ENCODE measurements around the gene SIRT3. TPM values are rescaled to one million over a fixed set of nuclear protein-coding genes. Genes with fewer than 3 reads are reported as not detected.
A peak's percentile ranks its signal among the peaks of the same experiment; 100 is the strongest.

The SIRT3 gene
- total RNA-seq, 1 donor from 2014 or later = 22.4 TPM

GRCh38 chr11:212150-213100 is 23.7 kb downstream of the SIRT3 start:
- Mint-ChIP-seq H3K27ac (no peak overlapping the region), H3K27me3 (ENCODE audit: insufficient read depth, low read depth) (peaks cover 2% of the 10 kb centered on the region), H3K36me3 (peaks cover 19% of the 10 kb centered on the region), H3K4me1 (peaks cover 13% of the 10 kb centered on the region), H3K9me3 (no peaks in the 10 kb centered on the region), H3K4me3 (peak overlapping the region; percentile 55)
- Histone ChIP-seq H3K4me2 (no peak overlapping the region), H3K27ac (no peak overlapping the region), H3K27me3 (no peaks in the 10 kb centered on the region), H3K4me1 (peaks cover 6% of the 10 kb centered on the region), H2AFZ (replicated peaks) (no peak overlapping the region), H3K9ac (no peak overlapping the region), H3K36me3 (no peaks in the 10 kb centered on the region), H3K9me3 (ENCODE audit: low read depth) (no peaks in the 10 kb centered on the region), H3F3A (ENCODE audit: low read depth) (peaks cover 21% of the 10 kb centered on the region), H3K4me3 (no peak overlapping the region), H3K79me2 (ENCODE audit: low read depth) (peaks cover 28% of the 10 kb centered on the region), H4K20me1 (ENCODE audit: low read depth) (peaks cover 7% of the 10 kb centered on the region)
- TF ChIP-seq EZH2 (IDR thresholded peaks at IDR 0.05) (no peak), CTCF (IDR thresholded peaks at IDR 0.05) (no peak), EZH2phosphoT487 (IDR thresholded peaks at IDR 0.05) (no peak)
- no peak for DNase-seq (ENCODE audit: low spot score)

- H3F3A ChIP-seq (ENCODE audit: low read depth) = peaks cover 22% of the 10 kb centered on the region
- H3K4me3 ChIP-seq = no peak overlapping the region
- H3K4me3 Mint-ChIP-seq = no peak overlapping the region
- H3K4me1 ChIP-seq = peaks cover 6% of the 10 kb centered on the region
- TF ChIP-seq EZH2 (IDR thresholded peaks at IDR 0.05) = no peak
- TF ChIP-seq CTCF (IDR thresholded peaks at IDR 0.05) = no peak
- TF ChIP-seq EZH2phosphoT487 (IDR thresholded peaks at IDR 0.05) = no peak
- H3K79me2 ChIP-seq (ENCODE audit: low read depth) = peaks cover 32% of the 10 kb centered on the region
- no peaks in the 10 kb centered on the region for H3K9me3 Mint-ChIP-seq
- H3K4me1 Mint-ChIP-seq = peaks cover 13% of the 10 kb centered on the region
- H3K9ac ChIP-seq = no peak overlapping the region
- peaks cover 2% of the 10 kb centered on the region for H3K27me3 Mint-ChIP-seq (ENCODE audit: insufficient read depth, low read depth)
- H3K27ac ChIP-seq = no peak overlapping the region
- no peaks in the 10 kb centered on the region for H3K27me3 ChIP-seq
- H3K36me3 ChIP-seq = no peaks in the 10 kb centered on the region
- peaks cover 10% of the 10 kb centered on the region for H4K20me1 ChIP-seq (ENCODE audit: low read depth)
- peaks cover 19% of the 10 kb centered on the region for H3K36me3 Mint-ChIP-seq
- no peak overlapping the region for H3K27ac Mint-ChIP-seq
- H2AFZ ChIP-seq (replicated peaks) = no peak overlapping the region
- no peaks in the 10 kb centered on the region for H3K9me3 ChIP-seq (ENCODE audit: low read depth)
- DNase-seq (ENCODE audit: low spot score) = no peak
- H3K4me2 ChIP-seq = no peak overlapping the region
These were observed 24.4 kb downstream of the SIRT3 start for GRCh38 chr11:211741-212140.

GRCh38 chr11:211295-211694 is 24.8 kb downstream of the SIRT3 start:
- Histone ChIP-seq H3F3A (ENCODE audit: low read depth) (peaks cover 17% of the 10 kb centered on the region), H3K4me3 (no peak overlapping the region), H3K27ac (no peak overlapping the region), H3K9ac (no peak overlapping the region), H3K4me1 (peaks cover 9% of the 10 kb centered on the region), H2AFZ (replicated peaks) (no peak overlapping the region), H3K79me2 (ENCODE audit: low read depth) (peaks cover 36% of the 10 kb centered on the region), H4K20me1 (ENCODE audit: low read depth) (peaks cover 14% of the 10 kb centered on the region), H3K4me2 (no peak overlapping the region), H3K36me3 (no peaks in the 10 kb centered on the region), H3K27me3 (no peaks in the 10 kb centered on the region), H3K9me3 (ENCODE audit: low read depth) (no peaks in the 10 kb centered on the region)
- no peak for DNase-seq (ENCODE audit: low spot score)
- Mint-ChIP-seq H3K27me3 (ENCODE audit: insufficient read depth, low read depth) (peaks cover 2% of the 10 kb centered on the region), H3K4me1 (peaks cover 14% of the 10 kb centered on the region), H3K9me3 (no peaks in the 10 kb centered on the region), H3K4me3 (peak overlapping the region; percentile 68), H3K36me3 (peaks cover 19% of the 10 kb centered on the region), H3K27ac (no peak overlapping the region)
- TF ChIP-seq EZH2 (IDR thresholded peaks at IDR 0.05) (no peak), EZH2phosphoT487 (IDR thresholded peaks at IDR 0.05) (no peak), CTCF (IDR thresholded peaks at IDR 0.05) (no peak)

All from neural progenitor cell (in vitro differentiated cells).